GM12872 (cell line): ENCODE data around the gene HNRNPA0.

ENCODE experiments used
- TF ChIP-seq, protein P1 (sequence below): IDR thresholded peaks from 3 replicates; pipeline ENCODE4 v1.5.1; 2011; ENCODE audit warnings: low read depth, mild to moderate bottlenecking, low read length, moderate library complexity; ENCODE audit not compliant: insufficient read depth

The HNRNPA0 gene

GRCh38 chr5:137754188-137754960 lies at the start of gene HNRNPA0:
HNRNPA0 (minus strand) TSS chr5:137754363; CDS start chr5:137754066, 297 bp downstream.
- TF ChIP-seq, protein P1, sequence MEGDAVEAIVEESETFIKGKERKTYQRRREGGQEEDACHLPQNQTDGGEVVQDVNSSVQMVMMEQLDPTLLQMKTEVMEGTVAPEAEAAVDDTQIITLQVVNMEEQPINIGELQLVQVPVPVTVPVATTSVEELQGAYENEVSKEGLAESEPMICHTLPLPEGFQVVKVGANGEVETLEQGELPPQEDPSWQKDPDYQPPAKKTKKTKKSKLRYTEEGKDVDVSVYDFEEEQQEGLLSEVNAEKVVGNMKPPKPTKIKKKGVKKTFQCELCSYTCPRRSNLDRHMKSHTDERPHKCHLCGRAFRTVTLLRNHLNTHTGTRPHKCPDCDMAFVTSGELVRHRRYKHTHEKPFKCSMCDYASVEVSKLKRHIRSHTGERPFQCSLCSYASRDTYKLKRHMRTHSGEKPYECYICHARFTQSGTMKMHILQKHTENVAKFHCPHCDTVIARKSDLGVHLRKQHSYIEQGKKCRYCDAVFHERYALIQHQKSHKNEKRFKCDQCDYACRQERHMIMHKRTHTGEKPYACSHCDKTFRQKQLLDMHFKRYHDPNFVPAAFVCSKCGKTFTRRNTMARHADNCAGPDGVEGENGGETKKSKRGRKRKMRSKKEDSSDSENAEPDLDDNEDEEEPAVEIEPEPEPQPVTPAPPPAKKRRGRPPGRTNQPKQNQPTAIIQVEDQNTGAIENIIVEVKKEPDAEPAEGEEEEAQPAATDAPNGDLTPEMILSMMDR = 0 out of 3 replicates have a peak, but pooled peaks have one; percentile 8

DNA sequence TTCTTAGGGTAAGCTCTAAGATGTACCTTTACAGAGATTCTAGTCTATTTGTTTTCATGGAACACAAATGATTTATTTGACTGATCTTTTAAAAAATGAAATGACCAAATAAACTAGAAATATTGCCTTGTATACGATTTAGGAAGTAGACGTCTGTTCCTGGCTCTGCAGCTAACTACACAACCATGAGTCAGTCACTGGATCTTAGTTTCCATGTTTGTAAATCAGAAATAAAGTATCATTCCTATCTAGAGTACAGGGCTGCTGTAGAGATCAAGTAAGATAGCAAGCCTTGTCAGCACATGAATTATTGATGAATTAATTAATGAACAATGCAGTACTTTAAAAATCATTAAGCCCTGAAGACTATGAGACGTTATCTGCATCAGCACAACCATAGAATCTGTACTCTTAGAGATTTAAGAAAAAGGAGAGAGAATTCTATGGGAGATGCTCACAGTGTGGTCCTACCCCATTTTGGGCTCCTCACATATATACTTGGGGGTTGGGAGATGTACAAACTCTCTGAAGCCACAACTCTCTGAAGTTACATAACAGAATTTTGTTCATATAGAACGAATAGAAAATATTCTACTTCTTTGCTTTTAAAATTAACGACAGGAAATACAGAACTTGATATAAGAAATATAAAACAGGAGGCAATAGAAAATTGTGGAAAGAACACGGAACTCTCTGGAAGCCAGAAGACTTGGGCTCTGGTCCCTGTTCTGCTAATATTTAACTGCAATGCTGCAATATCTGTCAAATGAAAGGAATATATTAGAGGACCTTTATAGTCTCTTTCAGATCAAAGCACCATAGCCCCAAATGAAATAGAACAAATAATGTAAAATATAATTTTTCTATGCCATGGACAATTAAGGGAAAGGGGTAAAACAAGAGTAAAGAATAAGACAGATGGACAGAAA lies 48.4 kb upstream of the HNRNPA0 start:
- TF ChIP-seq, protein P1 = no peak

GRCh38 chr5:137800700-137801411 lies 46.7 kb upstream of the HNRNPA0 start:
- TF ChIP-seq, protein P1 = no peak

DNA sequence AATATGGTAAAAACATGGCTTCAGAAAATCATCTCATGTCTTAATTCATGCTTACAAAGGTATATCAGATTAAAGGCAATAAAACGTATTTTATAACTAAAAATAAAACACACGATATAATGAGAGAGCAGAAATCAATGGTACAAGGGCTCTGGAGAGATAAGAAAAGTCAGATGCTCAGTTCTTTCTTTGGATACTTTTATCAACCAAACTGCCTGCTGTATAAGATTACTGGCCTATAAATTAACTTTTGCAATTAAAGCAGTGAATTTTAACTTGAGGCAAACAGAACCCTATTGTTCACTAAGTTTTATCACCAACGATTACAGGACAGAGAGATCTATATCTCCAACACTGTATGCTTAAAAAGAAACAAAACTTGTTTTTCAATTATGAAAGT lies 42.1 kb upstream of the HNRNPA0 start:
- TF ChIP-seq, protein P1 = no peak

- TF ChIP-seq, protein P1 = no peak
Observed at GRCh38 chr5:137794863-137795262, 40.7 kb upstream of the HNRNPA0 start.

DNA sequence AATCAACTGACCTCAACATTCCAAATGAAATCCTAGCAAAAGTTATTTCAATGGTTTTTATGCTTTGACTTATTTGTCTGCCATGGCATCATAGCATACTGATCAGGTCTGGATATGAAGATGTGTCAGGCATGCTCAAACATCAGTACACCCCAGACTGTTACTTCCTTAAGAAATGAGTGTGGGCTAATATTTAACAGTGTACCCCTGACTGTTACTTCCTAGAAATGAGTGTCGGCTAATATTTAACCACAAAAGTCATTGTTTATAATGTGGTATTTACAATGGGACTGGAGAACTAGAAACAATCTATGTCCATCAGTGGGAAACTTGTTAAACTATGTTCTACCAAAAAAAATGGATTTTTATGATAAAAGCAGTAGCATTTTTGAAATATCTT lies 38.1 kb upstream of the HNRNPA0 start:
- TF ChIP-seq, protein P1 = no peak

DNA sequence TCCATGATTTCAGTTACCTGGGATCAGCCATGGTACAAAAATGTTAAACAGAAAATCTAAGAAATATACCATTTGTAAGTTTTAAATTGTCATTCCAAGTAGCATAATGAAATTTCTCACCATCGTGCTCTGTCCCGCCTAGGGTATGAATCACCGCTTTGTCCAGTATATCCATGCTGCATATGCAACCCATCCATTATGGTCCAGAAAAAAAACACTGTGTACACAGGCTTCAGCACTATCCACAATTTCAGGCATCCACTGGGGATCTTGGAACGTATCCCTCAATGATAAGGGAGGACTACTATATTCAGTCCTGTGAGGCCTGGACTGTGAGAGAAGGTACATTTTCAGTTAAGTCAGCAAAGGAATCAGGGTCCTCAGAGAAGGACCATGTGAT lies 37.6 kb upstream of the HNRNPA0 start:
- TF ChIP-seq, protein P1 = no peak
